Endothelial cell of coronary artery (primary cell): Measurements from ENCODE around the gene WDR1. TPM values are rescaled to one million over a fixed set of nuclear protein-coding genes. Genes with fewer than 3 reads are reported as not detected.

Experiments used
- total RNA-seq: library from RNA; depleted of rRNA; stranded (reverse); fragments of >200 nt; gene quantifications from 2 replicates; pipeline ENCODE4 v1.2.3, GENCODE V29; 2014

The WDR1 gene
- 557 and 813 TPM in 2 replicates for total RNA-seq

GRCh38 chr4:10116569-10117358, at the start of gene WDR1:
WDR1 (minus strand) TSS chr4:10116799; CDS start chr4:10116666, 133 bp downstream.

Other genes with a start within 250 kb of the WDR1 start
- gene SLC2A9, start 95.3 kb downstream of the WDR1 start, total RNA-seq: 1.4 and 1.6 TPM in 2 replicates